Stimulated activated naive B cell treated with anti-CD40 and anti-IgM and Interleukin-4, amounts not matched to agents 10 μg/mL and 1 μg/mL and 100 μg/mL, for 72 hours (primary cell): ENCODE results near the gene SLC22A15.
A peak's percentile ranks its signal among the peaks of the same experiment; 100 is the strongest.

Source experiments
- ATAC-seq, 2 donors: fragments of 150-1000 bp; cut with Tn5 transposase; replicated peaks; 2 replicates each; pipeline ENCODE4 v1.10.0; 2021; ENCODE audit warnings: moderate library complexity in 1 of 2
- DNase-seq: peaks from one replicate; pipeline ENCODE4 v3.0.0; 2021
- H3K27ac Mint-ChIP-seq: one replicate; pipeline ENCODE4 v1.8.0; 2022; ENCODE audit warnings: mild to moderate bottlenecking, mixed read lengths
- H3K27me3 Mint-ChIP-seq, 2 donors: one replicate each; pipeline ENCODE4 v1.8.0; 2022; ENCODE audit warnings: mixed read lengths in 2 of 2
- H3K36me3 Mint-ChIP-seq, 2 donors: one replicate each; pipeline ENCODE4 v1.8.0; 2022; ENCODE audit warnings: mixed read lengths in 2 of 2, mild to moderate bottlenecking in 1 of 2
- H3K4me1 Mint-ChIP-seq, 2 donors: one replicate each; pipeline ENCODE4 v1.8.0; 2022; ENCODE audit warnings: mixed read lengths in 2 of 2, mild to moderate bottlenecking in 1 of 2
- H3K4me3 Mint-ChIP-seq, 2 donors: one replicate each; pipeline ENCODE4 v1.8.0; 2022; ENCODE audit warnings: mild to moderate bottlenecking in 2 of 2, mixed read lengths in 2 of 2, moderate library complexity in 1 of 2
- H3K9me3 Mint-ChIP-seq, 2 donors: one replicate each; pipeline ENCODE4 v1.8.0; 2022; ENCODE audit warnings: mixed read lengths in 2 of 2, mild to moderate bottlenecking in 1 of 2

Gene SLC22A15

DNA sequence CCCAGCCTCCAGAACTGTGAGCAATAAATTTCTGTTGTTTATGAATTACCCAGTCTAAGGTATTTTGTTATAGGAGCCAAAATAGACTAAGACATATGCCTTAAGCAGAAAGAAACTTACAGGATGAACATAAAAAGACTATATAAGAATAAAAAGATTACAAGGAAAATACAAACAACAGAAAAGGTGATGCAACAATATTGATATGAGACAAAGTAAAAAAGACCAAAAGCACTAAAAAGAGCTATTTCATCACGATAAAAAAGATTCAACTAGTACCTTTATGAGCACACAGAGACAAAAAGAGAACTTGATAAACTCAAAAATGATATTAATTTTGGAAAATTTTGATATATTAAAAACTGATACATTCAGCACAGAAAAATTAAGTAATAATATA is 3.2 kb upstream of the SLC22A15 start:
- Mint-ChIP-seq H3K9me3 (no peaks in the 10 kb centered on the region), H3K27me3 (peaks cover 31 to 51% of the 10 kb centered on the region in 2 donors), H3K4me3 (no peak overlapping the region), H3K4me1 (peaks cover 4 to 10% of the 10 kb centered on the region in 2 donors), H3K27ac (no peak overlapping the region), H3K36me3 (no peaks in the 10 kb centered on the region)
- DNase-seq (no peak), ATAC-seq (no peak)

DNA sequence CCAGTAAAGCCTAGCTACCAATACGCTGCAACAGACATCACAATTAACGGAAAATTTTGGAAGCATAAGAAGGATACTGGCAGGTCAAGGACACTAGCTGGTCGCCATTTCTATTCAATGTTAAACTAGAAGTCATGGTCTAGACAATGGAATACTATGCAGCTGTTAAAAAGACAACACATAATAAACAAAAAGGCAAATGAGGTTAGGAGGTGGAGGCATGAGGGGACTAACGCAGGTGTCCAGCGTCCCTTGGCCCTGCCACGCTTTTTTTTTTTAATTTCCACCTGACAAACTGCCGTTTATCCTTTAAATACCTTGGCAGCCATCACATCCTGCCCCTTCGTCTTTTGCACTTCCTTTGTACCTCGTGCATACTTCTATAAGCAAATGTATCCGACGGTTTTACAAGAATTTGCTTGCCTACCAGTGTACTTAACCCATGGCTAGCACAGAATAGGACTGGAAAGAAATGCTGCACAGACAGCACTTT is 698 bp upstream of the SLC22A15 start:
- no peaks in the 10 kb centered on the region for H3K9me3 Mint-ChIP-seq
- no peak for DNase-seq
- no peak for ATAC-seq
- H3K4me1 Mint-ChIP-seq, result peaks cover 4 to 10% of the 10 kb centered on the region in 2 donors
- peak overlapping the region; percentile 91 to 94 for H3K4me3 Mint-ChIP-seq
- peaks cover 34 to 45% of the 10 kb centered on the region in 2 donors for H3K27me3 Mint-ChIP-seq
- no peaks in the 10 kb centered on the region for H3K36me3 Mint-ChIP-seq
- peak overlapping the region; percentile 93 for H3K27ac Mint-ChIP-seq

DNA sequence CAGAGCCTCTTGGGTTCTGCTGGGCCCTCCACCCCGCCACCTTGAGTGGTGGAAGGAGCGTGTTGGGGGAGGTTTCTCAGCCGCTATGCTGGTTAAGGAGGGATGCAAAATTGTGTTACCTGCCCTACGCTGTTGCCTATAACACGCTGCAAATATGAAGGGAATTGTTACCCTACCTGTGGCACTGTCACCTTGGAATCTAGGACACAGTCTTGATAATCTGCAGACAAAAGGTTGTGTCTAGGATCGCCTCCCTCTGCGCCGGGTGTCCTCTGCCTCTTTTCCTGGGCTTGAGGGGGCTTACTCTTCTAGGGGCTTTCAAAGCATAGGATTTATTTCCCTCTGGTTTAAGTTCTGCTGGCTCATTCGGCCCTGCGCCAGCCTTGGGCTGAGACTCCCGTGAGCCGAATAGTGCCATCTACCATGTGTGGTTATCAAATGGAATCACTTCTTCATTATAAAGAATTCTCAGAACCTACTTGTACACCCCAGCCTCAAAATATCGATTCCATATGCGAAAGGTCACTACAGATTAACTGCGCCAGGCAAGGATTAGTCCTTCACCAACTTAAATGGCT is 697 bp downstream of the SLC22A15 start:
- H3K27ac Mint-ChIP-seq, result peak overlapping the region; percentile 92
- H3K36me3 Mint-ChIP-seq, result no peaks in the 10 kb centered on the region

DNA sequence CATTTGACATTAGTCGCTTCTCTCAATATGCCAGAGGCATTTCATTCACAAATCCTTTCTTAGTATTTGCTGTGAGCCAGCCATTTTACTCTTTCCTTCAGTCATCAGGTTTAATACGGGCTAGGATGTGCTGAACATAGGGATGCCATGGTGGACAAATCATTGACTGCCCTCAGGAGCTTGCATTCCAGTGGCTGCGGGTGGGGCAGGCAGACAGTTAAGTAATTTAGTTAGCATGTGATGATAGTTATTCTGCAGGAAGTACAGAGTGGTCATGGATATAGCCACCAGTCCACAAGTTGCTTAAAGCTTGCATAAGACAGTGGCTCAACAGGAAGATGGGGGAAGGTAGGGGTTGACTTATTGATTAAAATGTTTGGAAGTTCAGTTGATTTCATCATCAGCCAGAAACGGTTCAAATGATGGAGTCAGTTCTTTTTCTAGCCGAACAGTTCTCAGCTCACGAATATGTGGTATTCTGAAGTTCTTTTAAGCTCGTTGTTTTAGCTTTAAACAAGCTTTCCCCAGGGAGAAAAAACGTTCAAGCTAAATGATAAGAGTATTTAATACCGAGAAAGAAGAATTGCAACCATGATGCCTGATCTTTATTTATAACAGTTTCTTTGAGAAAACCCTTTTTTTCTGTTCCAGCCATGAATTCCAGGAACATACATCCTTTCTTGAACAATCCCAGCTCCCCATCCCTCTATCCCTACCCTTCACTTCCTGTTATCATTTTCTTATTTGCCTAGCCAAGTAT is 1.4 kb downstream of the SLC22A15 start:
- Mint-ChIP-seq H3K36me3 (no peaks in the 10 kb centered on the region), H3K27me3 (peaks cover 28 to 33% of the 10 kb centered on the region in 2 donors), H3K27ac (peak overlapping the region; percentile 92), H3K9me3 (no peaks in the 10 kb centered on the region), H3K4me1 (peaks cover 7 to 14% of the 10 kb centered on the region in 2 donors), H3K4me3 (peak overlapping the region in 1 of 2 donors; percentile 85)
- no peak for ATAC-seq
- DNase-seq, result no peak

More for the DNA sequence above, 697 bp downstream of the SLC22A15 start:
- ATAC-seq (no peak), DNase-seq (no peak)
- Mint-ChIP-seq H3K4me3 (peak overlapping the region; percentile 85 to 94), H3K27me3 (peaks cover 28 to 38% of the 10 kb centered on the region in 2 donors), H3K9me3 (no peaks in the 10 kb centered on the region), H3K4me1 (peaks cover 4 to 10% of the 10 kb centered on the region in 2 donors)

DNA sequence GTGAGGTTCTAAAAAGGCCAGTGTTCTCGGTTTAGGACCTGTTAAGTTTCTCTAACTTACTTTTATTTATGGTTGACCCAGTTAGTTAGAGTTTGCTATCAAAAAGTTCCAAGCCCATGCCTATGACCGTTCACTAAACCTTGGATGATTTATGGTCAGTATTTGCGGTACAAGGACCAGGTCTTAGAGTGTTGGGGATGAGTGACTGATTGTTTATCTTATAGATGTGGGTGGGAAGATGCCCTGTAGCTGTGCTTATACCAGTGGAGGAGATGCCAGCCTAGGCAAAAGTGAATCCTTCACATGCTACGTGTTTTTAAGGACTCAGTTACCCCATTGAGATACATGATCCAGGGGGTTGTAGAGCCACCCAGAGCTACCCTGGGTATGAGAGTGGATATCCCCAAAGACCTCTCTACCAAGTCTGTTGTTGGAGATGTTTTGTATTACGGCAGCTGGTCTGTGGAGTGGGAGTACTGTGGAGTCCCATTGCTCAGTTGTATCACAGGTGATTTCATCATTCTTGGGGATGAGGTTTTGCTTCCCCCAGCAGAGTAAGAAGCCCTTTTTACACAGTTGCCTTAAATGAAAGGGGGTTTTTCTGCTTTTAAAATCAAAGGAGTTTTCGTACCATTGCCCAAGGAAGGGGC is 2.1 kb downstream of the SLC22A15 start:
- no peaks in the 10 kb centered on the region for H3K9me3 Mint-ChIP-seq
- DNase-seq (no peak), ATAC-seq (no peak)
- H3K27me3 Mint-ChIP-seq, result peaks cover 27 to 29% of the 10 kb centered on the region in 2 donors
- H3K4me1 Mint-ChIP-seq, result peaks cover 9 to 17% of the 10 kb centered on the region in 2 donors
- H3K27ac Mint-ChIP-seq, result no peak overlapping the region
- no peak overlapping the region for H3K4me3 Mint-ChIP-seq
- H3K36me3 Mint-ChIP-seq, result no peaks in the 10 kb centered on the region

DNA sequence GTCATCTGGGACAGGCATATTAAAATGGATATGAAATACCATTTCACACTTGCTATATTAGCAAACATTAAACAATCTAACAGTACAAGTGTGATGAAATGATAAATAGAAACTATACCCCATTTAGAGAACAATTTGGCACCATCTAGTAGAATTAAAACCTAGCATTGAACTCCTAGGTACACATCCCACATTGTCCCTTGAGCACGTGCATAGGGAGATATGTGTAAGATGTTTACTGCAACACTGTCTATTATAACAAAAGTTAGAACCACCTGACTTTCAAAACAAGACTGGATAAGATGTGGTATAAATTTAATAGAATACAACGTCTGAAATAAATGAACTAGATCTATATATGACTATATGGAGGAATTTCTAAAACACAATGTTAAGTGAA is 3.8 kb downstream of the SLC22A15 start:
- ATAC-seq (no peak), DNase-seq (no peak)
- H3K36me3 Mint-ChIP-seq, result no peaks in the 10 kb centered on the region
- no peaks in the 10 kb centered on the region for H3K9me3 Mint-ChIP-seq
- H3K4me3 Mint-ChIP-seq, result no peak overlapping the region
- H3K4me1 Mint-ChIP-seq, result peaks cover 9 to 17% of the 10 kb centered on the region in 2 donors
- H3K27me3 Mint-ChIP-seq, result peaks cover 23 to 24% of the 10 kb centered on the region in 2 donors
- H3K27ac Mint-ChIP-seq, result no peak overlapping the region

DNA sequence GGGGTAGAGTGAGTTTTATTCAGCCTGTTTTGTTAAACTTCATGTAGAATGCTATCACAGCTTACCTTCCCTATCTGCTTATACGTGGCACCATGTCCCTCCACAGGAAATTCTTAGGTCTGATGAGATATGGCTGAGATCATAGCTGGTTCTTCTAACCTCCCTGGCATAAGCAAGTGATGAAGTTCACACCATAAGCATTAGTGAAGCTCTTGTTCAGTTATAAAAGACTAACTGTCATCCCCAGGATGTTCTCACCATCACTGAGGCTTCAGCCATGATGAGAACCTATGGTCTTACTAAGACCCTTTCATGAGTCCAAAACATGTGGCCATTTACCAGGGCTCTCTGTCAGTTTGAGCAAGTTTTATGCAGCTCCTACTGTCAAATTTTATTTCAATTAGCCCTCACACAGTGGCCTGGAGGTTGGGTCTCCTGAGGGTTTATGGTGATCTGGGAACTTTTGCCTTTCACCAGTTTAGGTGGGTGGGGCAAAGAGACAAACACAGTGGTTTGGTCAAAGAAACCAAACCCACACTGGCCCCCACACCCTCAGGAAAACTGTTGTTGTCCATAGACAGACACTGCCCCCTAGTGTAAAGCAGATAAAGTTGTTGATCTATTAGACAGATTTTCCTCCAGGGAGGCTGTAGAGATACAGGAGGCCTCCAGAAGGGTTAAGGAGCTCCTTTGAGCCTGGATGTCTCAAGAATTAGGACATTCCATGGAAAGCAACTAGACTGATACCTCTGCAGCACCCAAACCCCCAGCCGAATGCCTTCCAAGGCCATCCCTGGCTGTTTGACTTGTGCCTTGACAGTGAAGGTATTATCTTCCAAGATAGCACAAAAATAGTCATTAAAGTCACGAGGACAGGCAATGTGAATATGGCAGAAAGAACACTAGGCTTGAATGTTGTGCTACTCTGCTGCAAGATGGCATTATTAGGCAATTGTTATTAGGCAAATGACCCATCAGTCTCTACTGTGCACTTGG is 5.0 kb downstream of the SLC22A15 start:
- DNase-seq, result no peak
- peaks cover 18 to 19% of the 10 kb centered on the region in 2 donors for H3K27me3 Mint-ChIP-seq
- H3K36me3 Mint-ChIP-seq, result no peaks in the 10 kb centered on the region
- H3K4me1 Mint-ChIP-seq, result peaks cover 9 to 13% of the 10 kb centered on the region in 2 donors
- no peak overlapping the region for H3K4me3 Mint-ChIP-seq
- no peaks in the 10 kb centered on the region for H3K9me3 Mint-ChIP-seq
- peak overlapping the region; percentile 43 for H3K27ac Mint-ChIP-seq
- peak; percentile 23 to 25 for ATAC-seq

DNA sequence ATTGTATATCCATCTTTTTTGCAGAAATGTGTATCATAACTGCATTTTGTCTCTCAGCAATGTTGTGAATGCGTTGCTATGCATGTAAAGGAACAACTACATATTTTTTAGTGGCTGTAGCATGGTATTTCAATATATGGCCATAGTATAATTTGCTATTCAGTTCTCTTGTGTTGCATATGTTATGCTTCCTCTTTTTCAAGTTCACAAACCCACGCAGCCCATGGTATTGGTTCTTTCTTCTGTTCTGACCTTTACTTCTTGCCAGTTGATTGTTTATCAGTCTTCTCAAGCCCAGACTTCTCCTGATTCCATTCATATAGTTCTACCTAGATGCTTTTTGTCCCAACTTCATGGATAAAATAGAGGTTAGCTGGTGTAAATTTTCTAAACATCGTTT is 6.1 kb downstream of the SLC22A15 start:
- Mint-ChIP-seq H3K9me3 (no peaks in the 10 kb centered on the region), H3K27me3 (peaks cover 12 to 13% of the 10 kb centered on the region in 2 donors)

DNA sequence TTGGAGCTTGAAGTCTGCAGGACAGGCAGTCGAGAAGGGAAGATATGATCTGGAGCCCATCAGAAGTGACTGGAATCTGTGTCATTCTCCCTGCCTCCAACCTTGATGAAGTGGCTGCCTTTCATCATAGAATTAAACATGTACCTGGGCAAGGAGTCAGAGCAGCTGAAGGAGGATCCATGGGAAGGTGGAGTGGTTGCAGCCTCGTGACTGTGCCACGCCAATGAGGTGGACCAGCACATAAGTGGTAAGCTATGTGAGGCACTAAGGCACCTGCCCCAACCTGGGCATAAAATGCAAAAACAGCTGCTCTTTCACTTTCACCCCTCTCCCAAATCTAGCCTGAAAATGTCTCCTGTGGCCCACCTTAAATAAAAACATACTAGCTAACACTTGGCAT is 7.3 kb downstream of the SLC22A15 start:
- H3K4me1 Mint-ChIP-seq, result peaks cover 5 to 7% of the 10 kb centered on the region in 2 donors
- no peak overlapping the region for H3K27ac Mint-ChIP-seq
- H3K27me3 Mint-ChIP-seq, result peaks cover 4 to 5% of the 10 kb centered on the region in 2 donors

More for the DNA sequence above, 6.1 kb downstream of the SLC22A15 start:
- no peak for DNase-seq
- Mint-ChIP-seq H3K4me3 (peak overlapping the region in 1 of 2 donors; percentile 4), H3K36me3 (no peaks in the 10 kb centered on the region), H3K27ac (no peak overlapping the region), H3K4me1 (peaks cover 5 to 7% of the 10 kb centered on the region in 2 donors)
- peak; percentile 94 to 95 for ATAC-seq

DNA sequence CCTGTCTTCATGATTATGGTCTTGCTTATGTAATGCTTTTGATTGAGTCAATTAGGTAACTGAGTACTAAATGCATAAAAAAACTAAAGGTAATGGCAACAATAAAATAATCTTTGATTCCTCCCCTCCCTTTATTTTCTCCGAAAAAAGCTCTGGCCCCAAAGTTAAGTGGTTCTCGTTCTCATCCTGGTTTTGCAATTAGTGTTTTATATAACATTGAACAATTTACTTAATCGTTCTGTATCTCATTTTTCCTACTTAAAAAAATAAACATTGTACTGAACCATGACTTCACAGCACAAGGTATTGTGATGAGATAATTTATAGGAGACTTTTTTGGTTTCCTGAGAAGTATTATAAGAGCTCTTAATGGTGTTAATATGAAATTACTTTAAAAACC is 11.3 kb downstream of the SLC22A15 start:
- Mint-ChIP-seq H3K27ac (no peak overlapping the region), H3K27me3 (peaks cover 0 to 4% of the 10 kb centered on the region in 2 donors), H3K36me3 (no peaks in the 10 kb centered on the region), H3K4me1 (peaks cover 2 to 3% of the 10 kb centered on the region in 2 donors), H3K4me3 (no peak overlapping the region), H3K9me3 (no peaks in the 10 kb centered on the region)
- ATAC-seq (no peak), DNase-seq (no peak)

More for the DNA sequence above, 7.3 kb downstream of the SLC22A15 start:
- Mint-ChIP-seq H3K9me3 (no peaks in the 10 kb centered on the region), H3K4me3 (no peak overlapping the region), H3K36me3 (no peaks in the 10 kb centered on the region)
- ATAC-seq (no peak), DNase-seq (no peak)

DNA sequence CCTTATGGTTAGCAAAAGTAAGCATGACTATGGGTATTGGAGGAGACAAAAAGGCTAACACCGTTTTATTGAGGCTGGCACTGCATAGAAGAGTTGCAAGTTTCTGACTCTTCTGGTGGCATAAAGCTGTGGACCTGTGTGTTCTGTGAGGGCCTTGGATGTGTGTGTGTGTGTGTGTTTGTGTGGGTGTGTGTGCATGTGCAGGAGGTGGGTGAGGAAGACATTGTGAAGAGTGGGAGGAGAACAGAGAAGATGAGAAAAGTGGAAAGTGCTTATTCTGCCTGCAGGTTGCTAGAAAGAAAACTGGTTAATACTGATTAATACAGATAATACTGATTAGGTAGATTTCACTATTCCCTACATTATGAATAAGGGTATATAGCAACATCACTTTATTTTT is 12.6 kb downstream of the SLC22A15 start:
- Mint-ChIP-seq H3K4me1 (no peaks in the 10 kb centered on the region), H3K27ac (no peak overlapping the region), H3K27me3 (peaks cover 0 to 4% of the 10 kb centered on the region in 2 donors), H3K4me3 (no peak overlapping the region), H3K9me3 (no peaks in the 10 kb centered on the region), H3K36me3 (no peaks in the 10 kb centered on the region)
- DNase-seq, result no peak
- no peak for ATAC-seq

DNA sequence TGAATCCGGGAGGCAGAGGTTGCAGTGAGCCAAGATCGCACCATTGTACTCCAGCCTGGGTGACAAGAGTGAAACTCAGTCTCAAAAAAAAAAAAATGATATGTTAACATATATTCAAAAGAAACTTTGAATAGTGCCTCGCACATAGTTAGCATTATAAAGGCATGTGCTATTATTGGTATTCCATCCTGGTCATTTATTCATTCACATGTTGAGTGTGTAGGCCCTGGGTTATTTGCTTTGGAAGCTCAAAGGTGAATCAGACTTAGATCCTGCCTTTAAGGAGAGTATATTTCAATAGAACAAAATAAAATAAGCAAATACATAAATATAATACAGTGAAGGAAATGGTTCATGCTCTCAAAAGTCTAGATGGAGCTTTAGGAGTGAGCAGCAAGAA is 13.4 kb downstream of the SLC22A15 start:
- no peaks in the 10 kb centered on the region for H3K9me3 Mint-ChIP-seq

DNA sequence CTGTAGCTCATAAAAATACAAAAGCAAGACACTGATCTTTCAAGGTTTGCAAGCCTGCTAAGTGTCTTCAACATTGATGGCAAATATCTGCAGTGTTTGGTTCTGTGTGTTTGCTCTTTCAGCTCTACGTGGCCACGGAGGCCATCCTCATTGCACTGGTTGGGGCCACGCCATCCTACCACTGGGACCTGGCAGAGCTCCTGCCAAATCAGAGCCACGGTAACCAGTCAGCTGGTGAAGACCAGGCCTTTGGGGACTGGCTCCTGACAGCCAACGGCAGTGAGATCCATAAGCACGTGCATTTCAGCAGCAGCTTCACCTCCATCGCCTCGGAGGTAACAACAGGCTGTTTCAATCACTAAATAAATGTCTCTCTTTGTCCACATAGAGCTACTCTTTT is 15.6 kb downstream of the SLC22A15 start:
- H3K36me3 Mint-ChIP-seq, result peaks cover 0 to 2% of the 10 kb centered on the region in 2 donors
- H3K4me1 Mint-ChIP-seq, result no peaks in the 10 kb centered on the region
- peaks cover 0 to 4% of the 10 kb centered on the region in 2 donors for H3K27me3 Mint-ChIP-seq
- ATAC-seq (no peak), DNase-seq (no peak)
- H3K4me3 Mint-ChIP-seq, result no peak overlapping the region
- no peaks in the 10 kb centered on the region for H3K9me3 Mint-ChIP-seq
- H3K27ac Mint-ChIP-seq, result no peak overlapping the region

More for the DNA sequence above, 13.4 kb downstream of the SLC22A15 start:
- H3K36me3 Mint-ChIP-seq, result no peaks in the 10 kb centered on the region
- DNase-seq, result no peak
- ATAC-seq, result no peak
- H3K27me3 Mint-ChIP-seq, result peaks cover 0 to 4% of the 10 kb centered on the region in 2 donors
- H3K4me1 Mint-ChIP-seq, result no peaks in the 10 kb centered on the region
- no peak overlapping the region for H3K27ac Mint-ChIP-seq
- H3K4me3 Mint-ChIP-seq, result no peak overlapping the region
